ENCODE results near the gene TOR2A. TPM values are rescaled to one million over a fixed set of nuclear protein-coding genes. Genes with fewer than 3 reads are reported as not detected.

The TOR2A gene
- total RNA-seq, result 3.5 and 3.8 TPM in 2 replicates

DNA sequence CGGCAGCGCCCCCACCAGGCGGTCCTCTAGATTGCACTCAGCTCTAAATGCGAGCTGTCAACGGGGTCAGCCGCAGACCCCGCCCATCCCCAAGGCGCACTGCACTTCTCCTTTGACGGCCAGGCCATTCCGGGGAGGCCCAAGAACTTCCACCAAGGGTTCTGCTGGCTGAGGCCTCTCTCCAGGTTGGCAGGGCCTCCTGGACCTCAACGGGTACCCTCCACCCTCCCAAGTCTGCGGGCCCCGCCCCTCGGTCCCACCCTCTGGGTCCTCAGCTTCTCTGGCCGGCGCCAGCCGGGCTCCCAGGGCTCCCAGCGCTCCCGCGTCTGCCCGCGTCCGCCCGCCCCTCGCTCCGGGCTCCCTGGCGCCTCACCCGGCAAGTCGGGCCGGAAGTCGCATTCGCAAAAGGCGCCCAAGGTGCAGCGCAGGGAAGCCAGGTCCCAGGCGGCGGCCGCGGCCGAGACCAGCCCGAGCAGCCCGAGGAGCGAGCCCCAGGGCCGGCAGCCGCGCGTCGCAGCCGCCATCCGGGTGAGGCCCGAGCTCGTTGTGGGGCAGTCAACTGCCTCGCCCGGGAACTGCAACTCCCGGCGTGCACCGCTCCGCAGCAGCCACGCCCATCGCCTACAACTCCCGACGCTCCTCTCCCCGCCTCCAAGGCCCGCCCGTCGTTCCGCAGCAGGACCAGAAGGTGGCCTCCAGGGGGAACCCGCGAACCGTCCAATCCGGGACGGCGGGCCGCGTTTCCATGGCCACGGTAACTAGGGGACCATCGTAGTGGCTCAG is at the start of gene TOR2A:
Gene TOR2A (minus strand): TSS at position 548 of the 783 bp plus-strand sequence. CDS start 24 bp downstream, at position 524.

DNA sequence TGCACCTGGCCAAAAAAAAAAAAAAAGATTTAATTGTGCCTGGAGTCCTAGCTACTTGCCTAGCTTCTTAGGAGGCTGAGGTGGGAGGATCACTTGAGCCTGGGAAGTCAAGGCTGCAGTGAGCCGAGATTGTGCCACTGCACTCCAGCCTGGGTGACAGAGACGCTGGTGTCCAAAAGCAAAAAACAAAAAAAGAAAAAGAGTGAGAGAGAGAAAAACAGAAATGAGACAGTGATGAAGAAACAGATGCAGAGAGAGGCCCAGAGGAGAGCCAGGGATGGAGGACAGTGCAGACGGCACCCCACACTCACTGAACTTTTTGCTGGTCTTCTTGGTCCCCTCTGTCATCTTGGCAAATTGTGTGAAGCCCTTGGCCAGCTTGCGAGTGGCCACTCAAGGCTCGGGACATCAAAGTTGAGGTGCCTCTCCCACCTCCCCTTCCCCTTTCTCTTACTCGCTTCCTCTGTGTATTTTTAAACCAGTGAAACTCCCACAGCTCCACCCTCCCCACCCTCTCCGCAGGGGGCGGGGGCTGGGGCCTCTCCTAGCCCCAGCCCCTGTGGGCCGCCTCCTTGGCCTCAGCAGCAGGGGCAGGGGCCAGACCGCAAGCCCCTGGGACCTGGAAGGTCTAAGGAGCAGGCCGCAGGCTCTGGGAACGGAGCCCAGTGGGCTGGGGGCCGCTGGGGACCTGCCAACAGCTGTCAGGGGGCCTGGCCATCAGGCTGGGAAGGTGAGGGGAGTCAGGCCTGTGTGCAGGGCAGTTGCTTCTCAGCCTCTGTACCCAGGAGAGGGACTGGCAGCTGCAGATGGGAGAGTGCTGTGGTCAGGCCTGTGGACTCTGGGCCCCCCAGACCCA is 43.4 kb upstream of the TOR2A start, which contains the start of gene SH2D3C:
Gene SH2D3C (minus strand): TSS at position 387 of the 856 bp plus-strand sequence. CDS start 39 bp downstream, at position 348.

DNA sequence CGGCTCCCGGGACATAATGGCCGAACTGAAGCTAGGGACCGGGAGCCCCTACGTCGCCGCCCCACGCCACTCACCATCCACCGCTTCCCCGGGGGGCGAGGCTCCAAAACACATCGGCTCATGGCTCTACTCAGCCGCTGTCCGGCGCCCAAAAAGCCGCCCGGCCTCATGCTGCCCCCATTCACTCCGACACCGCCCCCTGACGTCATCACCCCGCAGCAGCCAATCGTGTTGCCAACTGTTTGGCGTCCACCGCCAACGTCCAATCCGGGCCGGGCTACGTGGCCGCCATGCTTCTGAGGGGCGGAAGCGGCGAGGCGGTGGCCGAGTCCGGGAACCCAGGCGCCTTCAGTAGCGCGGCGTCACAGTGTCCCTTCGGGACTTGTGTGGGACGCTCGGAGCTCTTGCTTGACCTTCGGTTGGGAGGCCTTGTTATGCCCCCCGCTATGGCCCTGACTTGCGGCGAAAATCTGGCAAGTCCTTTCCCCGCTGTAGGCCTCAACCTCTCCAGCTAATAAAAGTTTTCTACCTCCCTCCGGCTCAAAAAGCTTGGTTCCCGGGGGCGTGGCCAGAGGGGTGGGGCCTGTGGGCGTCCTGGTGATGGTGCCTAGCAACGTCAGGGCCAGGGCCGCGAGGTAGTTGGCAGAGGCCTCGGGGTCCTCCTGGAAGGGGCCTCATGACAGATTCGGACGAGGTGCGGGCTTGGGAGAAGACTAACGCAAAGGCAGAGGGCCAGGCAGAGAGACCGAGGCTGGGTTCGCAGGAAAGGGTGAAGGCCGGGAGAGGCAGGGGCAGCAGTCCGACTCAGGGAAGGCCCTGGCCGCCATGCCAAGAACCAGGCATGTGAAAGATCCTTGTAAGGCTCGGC is 19.4 kb downstream of the TOR2A start, which contains the start of the genes PTRH1 and TTC16:
Gene PTRH1 (minus strand): TSS at position 194 of the 868 bp plus-strand sequence. CDS start 24 bp downstream, at position 170.
Gene TTC16 (plus strand): TSS at position 610 of the 868 bp plus-strand sequence. CDS start 67 bp downstream, at position 677.

DNA sequence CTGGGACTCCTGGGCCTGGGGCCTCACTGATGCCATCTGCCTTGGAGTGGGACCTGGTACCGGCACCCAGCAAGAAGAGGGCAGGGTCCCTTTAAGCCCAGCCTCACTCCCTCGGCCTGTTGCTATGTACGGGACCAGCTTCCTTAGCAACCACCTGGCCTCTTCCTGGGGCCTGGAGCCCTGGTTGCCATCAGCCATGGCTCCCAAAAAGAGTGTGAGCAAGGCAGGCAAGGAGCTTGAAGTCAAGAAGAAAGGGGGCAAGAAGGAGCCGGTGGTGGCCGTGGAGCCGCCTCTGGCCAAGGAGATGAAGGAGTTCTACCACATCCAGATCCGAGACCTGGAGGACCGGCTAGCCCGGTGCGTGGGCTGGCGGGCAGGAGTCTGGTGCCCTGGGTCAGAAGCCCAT is 28.3 kb downstream of the TOR2A start, which contains the start of gene CFAP157:
Gene CFAP157 (plus strand): TSS at position 153 of the 406 bp plus-strand sequence. CDS start 44 bp downstream, at position 197.

Other genes starting within 250 kb of the TOR2A start
- 43.6 and 46.2 TPM in 2 replicates for gene STXBP1, start 123.0 kb downstream of the TOR2A start, total RNA-seq
- not detected in 2 replicates for gene CFAP157, start 28.3 kb downstream of the TOR2A start, total RNA-seq
- 10.7 and 17.3 TPM in 2 replicates for gene PTRH1, start 19.6 kb downstream of the TOR2A start, total RNA-seq
- 0.07 TPM in 1 of 2 replicates, not detected in the other for gene TTC16, start 19.2 kb downstream of the TOR2A start, total RNA-seq
- 0.10 and 2.2 TPM in 2 replicates for gene SH2D3C, start 43.4 kb upstream of the TOR2A start, total RNA-seq
- 43.9 and 45.2 TPM in 2 replicates for gene CDK9, start 50.7 kb upstream of the TOR2A start, total RNA-seq
- gene FPGS, start 67.6 kb upstream of the TOR2A start, total RNA-seq, result 59.7 and 99.0 TPM in 2 replicates
- gene ENG, start 119.4 kb upstream of the TOR2A start, total RNA-seq, result 95.5 and 100 TPM in 2 replicates
- 54.9 and 66.2 TPM in 2 replicates for gene AK1, start 142.4 kb upstream of the TOR2A start, total RNA-seq
- gene ST6GALNAC6, start 164.3 kb upstream of the TOR2A start, total RNA-seq, result 45.6 and 55.6 TPM in 2 replicates
- 38.9 and 43.3 TPM in 2 replicates for gene ST6GALNAC4, start 181.7 kb upstream of the TOR2A start, total RNA-seq
- gene PIP5KL1, start 195.5 kb upstream of the TOR2A start, total RNA-seq, result 1.4 and 3.4 TPM in 2 replicates
- gene DPM2, start 202.6 kb upstream of the TOR2A start, total RNA-seq, result 11.1 and 12.9 TPM in 2 replicates
- 24.6 and 44.9 TPM in 2 replicates for gene EEIG1, start 245.7 kb upstream of the TOR2A start, total RNA-seq

Data from smooth muscle cell of the pulmonary artery (primary cell).